Measurements from ENCODE around the gene PPFIBP2.
"Not testable (repeated sequence)": the region's sequence is repeated elsewhere in the genome, so short reads cannot be mapped to it uniquely, and the experiment has no call there.

PPFIBP2 gene

DNA sequence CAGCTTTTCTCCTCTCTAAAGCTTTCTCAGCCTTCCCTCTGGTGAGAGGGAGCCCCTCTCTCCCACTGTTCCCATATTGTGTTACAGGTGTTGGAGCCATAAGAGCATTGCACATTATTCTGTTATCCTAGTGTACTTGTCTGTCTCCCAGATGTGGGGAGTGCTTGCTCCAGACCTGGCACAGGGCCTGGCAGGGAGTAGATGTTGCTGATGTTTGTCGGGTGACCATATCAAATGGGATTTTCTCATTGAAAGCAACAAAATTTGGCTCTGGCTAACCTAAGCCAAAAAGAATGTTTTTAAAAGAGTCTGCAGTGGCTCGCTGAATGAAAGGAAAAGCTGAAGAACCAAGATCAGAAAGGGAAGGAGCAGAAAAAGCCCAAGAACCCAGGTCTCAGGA lies 118.4 kb downstream of the PPFIBP2 start:
- no peak for DNase-seq (ENCODE audit: low read depth, low spot score)

DNA sequence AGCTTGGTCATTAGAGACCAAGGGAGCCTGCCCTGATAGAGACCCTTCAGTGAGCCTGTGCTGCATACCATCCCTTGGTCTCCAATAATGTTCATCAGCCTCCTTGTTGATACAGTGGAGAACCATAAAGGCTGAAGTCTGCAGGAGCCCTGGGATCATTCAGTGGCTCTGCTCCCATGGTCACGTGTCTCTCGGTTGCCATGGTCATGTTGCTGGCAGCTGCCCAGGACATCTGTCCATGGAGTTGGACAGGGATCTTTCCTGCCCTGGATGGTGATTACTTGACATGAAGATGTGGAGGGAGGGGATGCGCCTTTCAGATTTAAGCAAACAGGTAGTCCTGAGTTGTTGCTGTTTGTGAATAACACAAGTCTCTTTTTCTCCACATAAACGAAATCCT lies 121.3 kb downstream of the PPFIBP2 start:
- DNase-seq (ENCODE audit: low read depth, low spot score): no peak

DNA sequence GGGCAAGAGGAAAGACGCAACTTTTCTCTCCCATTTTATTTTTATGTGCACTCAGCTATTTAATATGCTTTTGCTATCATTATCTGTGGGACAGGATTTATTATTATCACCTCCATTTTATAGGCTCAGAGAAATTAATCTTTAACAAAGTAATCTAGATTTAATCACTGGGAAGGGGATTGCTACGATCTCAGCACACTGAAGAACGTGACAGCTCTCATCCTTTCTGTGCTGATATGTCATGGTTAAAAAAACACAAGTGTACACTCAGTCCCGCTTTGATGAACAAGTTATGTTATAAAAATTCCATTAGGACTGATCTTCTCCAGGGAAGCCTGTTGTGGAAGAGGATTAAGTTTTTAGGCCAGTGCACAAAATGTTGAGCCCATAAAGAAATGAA lies 121.9 kb downstream of the PPFIBP2 start:
- DNase-seq (ENCODE audit: low read depth, low spot score): no peak

DNA sequence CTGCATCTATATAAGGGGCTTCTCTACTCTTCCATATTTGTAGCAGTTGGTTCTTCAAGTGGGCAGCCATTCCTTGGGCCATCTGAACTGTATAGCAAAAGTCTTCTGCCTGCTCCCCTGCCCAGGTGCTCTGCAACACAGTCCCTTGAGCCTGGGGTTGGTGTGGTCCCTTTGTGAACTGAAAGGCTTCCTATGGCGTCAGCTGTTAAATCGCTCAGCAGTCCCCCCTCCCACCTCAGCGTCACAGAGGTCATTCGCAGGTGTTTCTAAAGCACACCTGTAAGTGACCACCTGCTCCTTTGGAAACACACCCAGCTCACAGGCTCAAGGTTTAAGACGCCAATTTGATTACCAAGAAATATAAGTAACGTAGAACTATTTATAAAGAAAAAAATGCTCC lies 122.6 kb downstream of the PPFIBP2 start:
- no peak for DNase-seq (ENCODE audit: low read depth, low spot score)

DNA sequence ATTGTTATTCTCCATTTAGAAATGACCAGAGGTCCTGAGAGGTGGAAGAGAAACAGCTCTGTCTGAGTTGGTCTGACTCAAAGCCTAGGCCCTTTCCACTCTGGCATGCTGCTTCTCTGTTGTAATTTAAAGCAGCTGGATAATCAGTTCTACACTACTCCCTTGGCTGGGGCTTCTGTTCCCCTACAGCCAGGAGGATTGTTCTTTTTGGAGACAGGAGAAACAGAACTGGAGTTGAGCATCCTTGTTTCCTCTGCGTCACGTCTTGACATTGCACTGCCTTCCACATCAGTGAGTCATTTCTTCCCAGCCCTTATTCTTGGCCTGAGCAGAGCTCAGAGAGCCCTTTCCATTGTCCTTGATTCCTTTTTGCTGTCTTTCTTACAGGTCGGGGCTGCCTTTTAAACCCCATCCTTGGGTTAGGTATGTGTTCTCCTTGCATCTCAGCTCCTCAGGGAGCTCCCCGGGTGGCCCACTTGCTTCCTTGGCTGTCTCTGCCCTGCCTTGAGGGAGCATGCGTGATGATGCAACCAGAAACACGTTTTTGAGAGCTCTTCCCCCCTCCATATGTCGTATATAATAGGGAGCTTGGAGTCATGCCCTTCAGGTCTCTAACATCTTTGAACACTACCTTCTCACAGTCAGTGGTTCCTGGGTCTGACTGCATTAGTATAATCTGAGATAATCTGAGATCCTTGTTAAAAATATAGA lies 123.8 kb downstream of the PPFIBP2 start:
- peak; percentile 43 for DNase-seq (ENCODE audit: low read depth, low spot score)

DNA sequence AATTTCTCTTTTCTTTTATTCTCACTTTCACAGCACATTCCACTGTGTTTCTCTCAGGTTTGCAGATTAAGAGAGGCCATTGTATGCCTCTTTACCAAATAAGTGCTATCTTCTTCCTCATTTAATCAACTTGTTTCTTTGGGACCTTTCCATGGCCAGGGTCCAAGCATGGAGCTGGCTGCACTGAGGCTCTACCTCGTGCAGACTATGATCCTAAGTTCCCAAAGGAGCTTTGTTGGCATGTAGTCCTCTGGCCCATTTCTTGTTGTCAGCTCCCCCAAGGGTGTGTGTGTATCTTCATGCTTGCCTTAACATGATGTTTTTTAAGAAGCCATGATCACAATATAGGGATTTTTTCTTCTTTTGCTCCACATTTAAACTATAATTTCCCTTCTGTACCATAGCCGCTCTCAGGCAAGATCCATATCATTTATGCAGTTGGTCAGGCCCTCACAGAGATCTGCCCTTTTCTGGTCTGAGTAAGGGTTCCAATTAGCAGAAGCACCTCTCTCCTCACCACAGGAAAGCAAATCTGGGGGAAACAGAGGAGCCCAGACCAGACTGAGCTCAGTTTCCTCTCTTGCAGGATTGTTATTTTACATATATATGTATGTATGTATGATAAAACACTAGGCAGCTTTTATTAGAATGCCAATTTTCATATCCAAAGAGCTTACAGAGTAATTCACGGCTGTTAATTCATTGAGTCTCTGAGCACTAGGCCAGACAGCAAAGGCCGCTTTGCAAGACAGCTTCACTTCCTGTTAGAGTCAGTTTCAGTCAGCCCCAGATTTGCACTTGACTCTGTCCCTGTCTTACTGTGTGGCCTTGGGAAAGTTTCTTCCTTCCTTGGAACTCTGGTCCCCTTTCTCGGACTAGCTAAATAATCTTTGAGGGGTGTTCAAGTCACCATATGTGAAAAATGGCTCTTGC lies 125.2 kb downstream of the PPFIBP2 start:
- no peak for DNase-seq (ENCODE audit: low read depth, low spot score)

DNA sequence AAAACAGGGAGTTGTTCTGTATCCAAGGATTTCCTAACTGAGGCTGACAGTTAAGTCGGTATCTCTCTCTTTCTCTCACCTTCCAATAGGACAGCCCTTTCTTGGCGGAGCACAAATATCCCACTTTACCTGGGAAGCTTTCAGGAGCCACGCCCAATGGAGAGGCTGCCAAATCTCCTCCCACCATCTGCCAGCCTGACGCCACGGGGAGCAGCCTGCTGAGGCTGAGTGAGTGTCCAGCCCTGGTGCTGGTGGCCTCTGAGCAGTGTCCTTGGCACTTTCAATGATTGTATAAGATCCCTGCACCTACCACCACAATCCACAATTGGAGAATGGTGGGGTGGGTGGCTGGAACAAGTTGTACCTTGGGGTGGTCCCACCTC lies 125.8 kb downstream of the PPFIBP2 start:
- DNase-seq (ENCODE audit: low read depth, low spot score): no peak

DNA sequence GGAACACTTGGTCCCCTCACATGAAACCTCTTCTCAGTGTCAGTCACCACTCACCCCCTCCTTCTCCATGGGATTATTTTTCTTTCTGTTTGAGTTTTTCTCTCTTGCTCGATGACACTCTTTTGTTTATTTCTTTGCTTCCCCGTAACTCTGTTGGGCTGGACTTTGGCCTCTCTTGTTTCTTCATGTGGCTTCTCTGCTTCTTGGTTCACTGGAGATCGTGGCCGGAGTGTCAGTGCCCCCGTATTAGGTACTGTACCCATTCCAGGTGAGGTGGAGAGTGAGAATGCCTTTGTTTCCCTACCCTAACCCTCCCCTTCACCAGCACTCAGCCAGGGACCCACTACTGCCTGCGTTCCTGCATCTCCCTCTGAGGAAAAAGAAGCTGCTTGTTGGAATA lies 127.0 kb downstream of the PPFIBP2 start:
- DNase-seq (ENCODE audit: low read depth, low spot score): no peak

DNA sequence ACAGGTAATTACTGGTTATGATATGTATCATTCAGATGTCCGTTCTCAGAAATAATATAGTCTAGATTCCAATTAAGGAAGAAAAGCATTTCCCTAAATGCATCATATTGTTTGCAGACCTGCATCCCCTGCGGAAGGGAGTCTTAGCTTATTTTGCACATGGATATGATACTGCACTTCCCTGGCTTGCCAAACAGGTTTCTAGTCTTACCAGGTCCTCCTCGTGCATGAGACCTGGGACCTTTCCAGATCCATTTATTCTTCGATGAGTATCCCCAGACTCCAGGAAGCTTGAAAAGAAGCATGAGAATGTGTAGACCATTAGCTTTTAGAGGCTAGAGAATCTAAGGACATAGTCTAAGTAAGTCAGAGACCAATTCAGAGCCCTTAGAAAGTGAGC lies 128.9 kb downstream of the PPFIBP2 start:
- no peak for DNase-seq (ENCODE audit: low read depth, low spot score)

DNA sequence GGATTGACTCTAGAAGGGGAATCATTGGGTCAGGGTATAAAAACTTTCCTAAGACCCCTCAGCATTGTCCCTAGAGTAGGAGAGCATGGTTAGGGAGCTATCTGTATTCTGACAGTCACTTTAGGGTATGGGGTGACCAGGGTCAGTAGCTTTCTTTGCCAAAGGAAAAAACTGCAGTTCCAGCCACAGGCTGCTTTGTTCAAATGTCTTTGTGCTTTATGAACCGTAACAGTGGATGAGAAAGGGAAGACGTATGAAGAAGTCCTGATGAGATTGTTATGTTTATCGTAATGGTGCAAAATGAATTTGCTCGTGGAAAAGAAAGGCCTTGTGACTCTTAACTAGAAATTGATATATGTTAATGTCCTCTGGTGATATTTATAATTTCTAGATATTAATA lies 129.5 kb downstream of the PPFIBP2 start:
- DNase-seq (ENCODE audit: low read depth, low spot score): no peak

DNA sequence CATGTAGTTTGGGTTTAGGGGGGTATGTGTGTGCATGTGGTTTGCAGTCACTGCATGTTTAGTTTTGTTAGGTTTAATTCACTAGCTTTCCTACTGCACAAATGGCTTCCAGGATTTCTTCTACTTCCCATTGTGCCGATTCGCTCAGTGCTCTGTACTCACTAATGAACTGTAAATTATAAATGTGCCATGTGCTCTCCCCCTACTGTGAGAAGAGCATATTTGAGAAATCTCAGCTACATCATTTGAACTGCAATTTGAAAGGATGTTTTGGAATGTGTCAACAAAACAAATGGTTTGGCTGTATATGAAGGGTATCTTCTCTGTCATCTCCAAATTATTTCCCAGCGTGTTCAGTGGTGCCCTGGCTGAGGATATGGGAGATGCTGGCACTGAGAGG lies 131.4 kb downstream of the PPFIBP2 start:
- no peak for DNase-seq (ENCODE audit: low read depth, low spot score)

DNA sequence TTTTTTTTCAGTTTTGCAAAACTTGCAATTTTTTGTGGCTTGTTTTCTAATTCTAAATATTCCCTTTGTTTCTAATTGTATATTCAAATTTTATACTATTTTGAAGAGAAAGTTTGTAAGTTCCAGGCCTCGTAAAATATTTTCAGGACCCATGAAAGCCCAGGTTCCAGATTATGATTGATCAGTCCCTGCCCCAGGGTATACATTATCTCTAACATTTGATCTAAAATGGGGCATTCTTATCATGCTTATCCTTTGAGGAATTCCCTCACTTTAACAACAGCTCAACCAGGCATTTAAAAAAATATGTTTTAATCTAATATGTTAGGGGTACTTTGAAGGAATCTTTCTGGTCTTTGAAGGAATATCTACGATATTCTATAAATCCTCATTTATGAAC lies 133.1 kb downstream of the PPFIBP2 start:
- DNase-seq (ENCODE audit: low read depth, low spot score): no peak

DNA sequence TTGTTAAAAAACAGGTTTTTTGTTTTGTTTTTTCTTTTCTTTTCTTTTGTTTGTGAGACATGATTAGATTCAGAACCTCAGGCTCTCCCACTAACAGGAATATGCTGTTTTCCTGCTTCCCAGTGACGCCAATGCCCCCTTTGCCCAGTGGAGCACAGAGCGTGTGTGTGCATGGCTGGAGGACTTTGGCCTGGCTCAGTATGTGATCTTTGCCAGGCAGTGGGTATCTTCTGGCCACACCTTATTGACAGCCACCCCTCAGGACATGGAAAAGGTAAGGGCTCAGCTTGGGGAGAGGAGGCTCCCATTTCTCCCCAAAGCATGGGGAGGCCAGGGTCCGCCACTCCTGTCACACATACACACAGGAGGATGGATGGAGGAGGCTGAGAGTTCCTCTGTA lies 134.5 kb downstream of the PPFIBP2 start:
- no peak for DNase-seq (ENCODE audit: low read depth, low spot score)

DNA sequence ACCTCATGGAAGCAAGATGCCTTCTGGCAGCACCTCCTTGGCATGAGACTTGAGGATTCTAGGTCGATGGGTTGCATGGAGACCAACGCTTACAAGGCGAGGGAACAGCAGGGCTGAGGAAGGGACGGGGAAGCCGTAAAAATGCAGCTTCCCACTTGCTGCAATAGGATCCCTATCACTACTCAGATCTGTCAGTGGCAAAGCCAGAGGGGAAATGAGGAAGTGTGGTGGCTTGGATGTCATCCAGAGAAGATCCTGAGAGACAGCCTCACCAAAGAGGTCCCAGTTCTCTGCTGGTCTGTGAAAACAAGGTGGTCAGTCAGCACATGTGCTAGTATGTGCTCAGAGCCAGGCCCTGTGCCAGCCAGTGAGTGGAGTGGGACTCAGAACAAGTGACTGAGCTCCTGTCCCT lies 137.3 kb downstream of the PPFIBP2 start:
- DNase-seq (ENCODE audit: low read depth, low spot score): no peak

DNA sequence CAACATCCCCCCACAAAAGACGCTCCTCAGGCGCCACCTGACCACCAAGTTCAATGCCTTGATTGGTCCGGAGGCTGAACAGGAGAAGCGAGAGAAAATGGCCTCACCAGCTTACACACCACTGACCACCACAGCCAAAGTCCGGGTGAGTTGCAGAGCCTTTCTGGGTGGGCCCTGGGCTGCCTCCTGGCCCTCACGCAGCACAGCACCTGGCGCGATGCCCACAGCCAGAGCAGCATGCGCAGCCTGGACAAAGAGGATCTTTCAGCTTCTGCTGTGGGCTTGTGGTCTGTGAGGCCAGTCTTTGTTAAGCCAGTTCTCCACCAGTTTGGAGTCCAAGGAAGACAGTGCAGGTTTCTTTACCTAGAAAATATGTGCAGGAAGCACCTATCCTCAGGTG lies 137.9 kb downstream of the PPFIBP2 start:
- DNase-seq (ENCODE audit: low read depth, low spot score): no peak

DNA sequence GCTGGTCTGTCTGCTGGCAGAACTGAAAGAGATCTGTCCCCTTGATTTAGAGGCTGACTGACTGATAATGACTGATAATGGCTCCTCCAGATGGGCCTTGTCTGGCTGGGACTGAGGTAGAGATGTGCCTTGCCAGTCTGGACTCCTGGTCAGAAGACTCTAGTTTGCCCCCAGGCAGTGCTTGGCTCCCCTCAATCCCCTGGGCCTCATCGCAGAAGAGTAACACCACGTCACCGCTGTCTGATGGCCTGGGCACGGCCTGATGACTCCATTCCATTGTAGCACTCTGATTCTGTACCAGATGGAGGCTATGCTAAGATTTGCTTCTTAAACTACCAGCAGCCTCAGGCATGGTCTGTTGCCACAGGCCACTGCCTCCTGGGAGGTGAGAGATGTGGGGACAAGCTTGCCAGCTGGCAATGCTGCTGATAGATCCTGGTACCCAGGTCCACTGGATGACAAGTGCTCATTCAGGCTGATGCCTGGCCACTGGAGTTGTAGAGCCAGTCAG lies 140.5 kb downstream of the PPFIBP2 start:
- DNase-seq (ENCODE audit: low read depth, low spot score): no peak

DNA sequence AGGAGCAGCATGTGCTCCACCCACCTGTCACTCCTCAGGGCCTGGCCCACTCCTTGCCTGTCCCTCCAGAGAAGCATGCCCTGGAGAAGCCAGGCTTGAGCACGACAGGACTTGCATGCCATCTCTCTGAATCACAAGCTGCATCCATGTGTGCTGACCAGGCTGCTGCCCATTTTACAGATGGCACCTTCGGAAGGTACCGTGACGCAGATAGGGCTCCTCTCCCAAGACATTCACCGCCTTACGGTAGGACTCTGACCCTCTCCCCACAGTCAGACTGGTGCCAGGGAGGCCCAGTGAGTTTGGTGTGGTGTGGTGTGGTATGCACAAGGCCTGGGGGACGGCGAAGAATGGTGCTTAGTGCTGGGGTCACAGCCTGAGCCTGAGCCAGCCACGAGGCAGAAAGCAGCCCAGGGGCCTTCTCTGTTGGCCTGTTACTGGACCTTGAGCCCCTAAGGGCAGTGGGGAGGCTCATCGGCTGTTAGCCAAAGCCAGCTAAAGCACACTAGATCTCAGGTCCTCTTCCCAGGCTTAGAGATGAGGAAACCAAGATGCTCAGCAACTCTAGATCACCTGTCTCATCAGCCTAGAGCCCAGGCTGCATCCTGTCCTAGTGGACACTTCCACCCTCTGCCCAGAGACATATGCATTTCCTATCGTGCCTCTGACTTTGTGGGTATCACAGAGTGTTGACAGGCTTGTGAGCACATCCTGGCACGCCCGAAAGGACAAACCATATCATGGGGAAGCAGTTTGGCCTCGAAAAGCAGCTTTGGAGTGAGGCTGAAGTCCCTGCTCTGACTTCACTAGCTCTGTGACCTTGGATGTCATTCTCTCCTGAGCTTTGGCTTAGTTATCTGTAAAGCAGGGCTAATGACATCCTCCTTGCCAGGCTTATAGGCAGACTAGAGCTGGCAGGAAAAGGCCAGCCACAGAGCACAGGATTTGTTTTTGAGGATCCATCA lies 141.7 kb downstream of the PPFIBP2 start:
- no peak for DNase-seq (ENCODE audit: low read depth, low spot score)

DNA sequence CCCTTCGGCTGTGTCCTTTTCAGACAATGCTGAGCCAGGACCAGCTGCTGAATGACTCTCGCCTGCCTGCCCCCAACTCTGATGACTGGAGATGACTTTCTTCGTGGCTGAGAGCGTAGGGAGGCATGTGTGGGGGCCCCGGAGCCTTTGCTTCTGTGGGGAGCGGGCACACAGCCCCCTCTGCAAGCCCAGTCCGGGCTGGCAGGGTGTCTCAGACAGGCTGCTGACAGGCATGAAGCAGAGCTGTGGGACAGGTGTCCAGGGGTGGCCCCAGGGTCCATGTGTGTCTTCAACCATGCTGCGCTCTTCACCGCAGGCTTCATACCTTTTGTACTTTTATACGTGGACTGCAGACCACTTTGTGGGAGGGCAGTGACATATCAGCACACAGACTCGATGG lies 142.9 kb downstream of the PPFIBP2 start:
- DNase-seq (ENCODE audit: low read depth, low spot score): no peak

DNA sequence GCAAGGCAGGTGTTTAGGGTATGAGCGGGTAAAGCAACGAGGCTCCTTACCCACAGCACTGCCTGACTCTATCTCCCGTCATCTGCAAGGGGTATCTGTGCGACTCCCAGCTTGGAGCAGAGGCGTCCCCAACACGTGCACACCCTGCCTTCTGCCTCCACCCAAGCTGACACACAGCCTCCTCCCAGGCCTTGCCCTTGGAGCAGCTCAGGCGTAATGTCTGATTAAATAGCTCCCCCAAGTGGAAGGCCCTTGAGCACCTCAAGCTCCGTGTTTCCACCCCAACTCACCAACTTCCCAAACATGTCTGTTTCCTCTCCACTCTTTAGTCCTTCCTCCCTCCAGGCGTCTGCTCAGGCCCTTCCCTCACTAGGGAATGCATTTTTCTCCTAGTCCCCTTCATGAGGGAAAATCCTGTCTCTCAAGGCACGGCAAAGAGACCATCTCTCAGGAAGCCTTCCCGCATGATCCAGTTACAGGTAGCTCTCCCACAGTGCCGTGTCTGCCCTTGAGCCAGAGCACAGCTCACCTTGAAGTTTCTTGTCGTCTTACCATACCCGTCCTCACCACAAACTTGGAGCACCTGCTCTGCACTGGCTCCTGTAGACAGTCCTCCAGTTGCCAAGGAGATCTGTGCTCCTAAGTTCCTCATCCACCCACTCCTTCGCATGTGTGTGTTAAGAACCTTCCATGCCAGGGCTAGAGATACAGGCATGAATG lies 143.7 kb downstream of the PPFIBP2 start:
- peak; percentile 69 for DNase-seq (ENCODE audit: low read depth, low spot score)

DNA sequence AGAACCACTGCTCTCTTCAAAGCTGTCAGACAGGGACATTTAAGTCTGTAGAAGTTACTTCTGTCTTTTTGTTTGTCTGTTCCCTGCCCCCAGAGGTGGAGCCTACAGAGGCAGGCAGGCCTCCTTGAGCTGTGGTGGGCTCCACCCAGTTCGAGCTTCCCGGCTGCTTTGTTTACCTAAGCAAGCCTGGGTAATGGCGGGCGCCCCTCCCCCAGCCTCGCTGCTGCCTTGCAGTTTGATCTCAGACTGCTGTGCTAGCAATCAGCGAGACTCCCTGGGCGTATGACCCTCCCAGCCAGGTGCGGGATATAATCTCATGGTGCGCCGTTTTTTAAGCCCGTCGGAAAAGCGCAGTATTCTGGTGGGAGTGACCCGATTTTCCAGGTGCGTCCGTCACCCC lies 149.7 kb downstream of the PPFIBP2 start:
- DNase-seq (ENCODE audit: low read depth, low spot score): not testable (repeated sequence)

DNA sequence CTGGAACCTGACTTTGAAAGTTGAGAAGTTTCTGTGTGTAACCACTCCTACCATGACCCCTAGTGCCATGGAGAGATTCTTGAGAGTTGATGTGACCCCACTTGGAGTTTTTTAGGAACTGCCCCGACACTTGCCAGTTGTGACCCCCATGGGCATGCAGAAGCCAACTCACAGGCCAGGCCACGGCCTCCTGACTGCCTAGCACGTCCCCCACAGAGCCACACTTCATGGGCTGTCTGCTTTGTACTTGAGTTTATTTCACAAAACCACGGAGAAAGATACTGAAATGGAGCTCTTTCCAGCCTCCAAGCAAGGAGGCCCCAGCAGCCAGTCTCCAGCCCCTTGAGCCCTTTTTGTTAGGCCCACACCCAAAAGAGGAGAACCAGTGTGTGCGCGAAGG lies 151.1 kb downstream of the PPFIBP2 start:
- no peak for DNase-seq (ENCODE audit: low read depth, low spot score)

Measured in astrocyte of the hippocampus (primary cell).